GM19025 (cell line): ENCODE measurements around the gene MARF1.
"Not testable (repeated sequence)": the region's sequence is repeated elsewhere in the genome, so short reads cannot be mapped to it uniquely, and the experiment has no call there.

Experiments used
- ATAC-seq: cut with Tn5 transposase; IDR thresholded peaks from one replicate; pipeline ENCODE4 v1.9.1; 2021; ENCODE audit warnings: mild to moderate bottlenecking, low read depth, moderate library complexity; ENCODE audit not compliant: unreplicated experiment

The MARF1 gene

GRCh38 chr16:15573896-15574613 lies 68.9 kb downstream of the MARF1 start:
- ATAC-seq: not testable (repeated sequence)

DNA sequence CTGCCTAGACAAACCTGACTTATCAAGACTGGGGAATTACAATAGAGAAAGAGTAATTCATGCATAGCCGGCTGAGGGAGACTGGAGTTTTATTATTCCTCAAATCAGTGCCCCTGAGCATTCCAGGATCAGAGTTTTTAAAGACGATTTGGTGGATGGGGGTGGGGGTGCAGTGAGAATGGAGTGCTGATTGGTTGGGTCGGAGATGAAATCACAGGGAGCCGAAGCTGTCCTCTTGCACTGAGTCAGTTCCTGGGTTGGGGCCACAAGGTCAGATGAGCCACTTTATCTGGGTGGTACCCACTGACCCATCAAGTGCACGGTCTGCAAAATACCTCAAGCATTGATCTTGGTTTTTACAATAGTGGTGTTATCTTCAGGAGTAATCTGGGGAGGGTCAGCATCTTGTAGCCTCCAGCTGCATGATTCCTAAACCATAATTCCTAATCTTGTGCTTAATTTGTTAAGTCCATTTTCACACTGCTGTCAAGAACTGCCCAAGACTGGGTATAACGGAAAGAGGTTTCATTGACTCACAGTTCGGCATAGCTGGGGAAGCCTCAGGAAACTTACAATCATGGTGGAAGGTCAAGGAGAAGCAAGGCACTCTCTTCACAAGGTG lies 69.6 kb downstream of the MARF1 start:
- no peak for ATAC-seq

GRCh38 chr16:15572329-15573001 lies 70.5 kb downstream of the MARF1 start:
- ATAC-seq: no peak

- ATAC-seq: no peak
These were observed 71.4 kb downstream of the MARF1 start for GRCh38 chr16:15571557-15571956.

DNA sequence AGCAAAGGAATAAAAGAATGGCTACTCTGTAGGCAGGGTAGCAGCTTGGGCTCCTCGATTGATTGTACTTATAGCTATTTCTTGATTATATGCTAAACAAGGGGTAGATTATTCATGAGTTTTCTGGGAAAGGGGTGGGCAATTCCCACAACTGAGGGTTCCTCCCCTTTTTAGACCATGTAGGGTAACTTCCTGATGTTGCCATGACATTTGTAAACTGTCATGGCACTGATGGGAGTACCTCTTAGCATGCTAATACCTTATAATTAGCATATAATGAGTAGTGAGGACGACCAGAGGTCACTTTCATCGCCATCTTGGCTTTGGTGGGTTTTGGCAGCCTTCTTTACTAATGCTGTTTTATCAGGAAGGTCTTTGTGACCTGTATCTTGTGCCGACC lies 72.3 kb downstream of the MARF1 start:
- not testable (repeated sequence) for ATAC-seq

- ATAC-seq: no peak
These were observed 75.1 kb downstream of the MARF1 start for GRCh38 chr16:15567823-15568222.

GRCh38 chr16:15566095-15566494 lies 76.9 kb downstream of the MARF1 start:
- ATAC-seq: no peak

GRCh38 chr16:15564604-15565339 lies 78.2 kb downstream of the MARF1 start:
- no peak for ATAC-seq

DNA sequence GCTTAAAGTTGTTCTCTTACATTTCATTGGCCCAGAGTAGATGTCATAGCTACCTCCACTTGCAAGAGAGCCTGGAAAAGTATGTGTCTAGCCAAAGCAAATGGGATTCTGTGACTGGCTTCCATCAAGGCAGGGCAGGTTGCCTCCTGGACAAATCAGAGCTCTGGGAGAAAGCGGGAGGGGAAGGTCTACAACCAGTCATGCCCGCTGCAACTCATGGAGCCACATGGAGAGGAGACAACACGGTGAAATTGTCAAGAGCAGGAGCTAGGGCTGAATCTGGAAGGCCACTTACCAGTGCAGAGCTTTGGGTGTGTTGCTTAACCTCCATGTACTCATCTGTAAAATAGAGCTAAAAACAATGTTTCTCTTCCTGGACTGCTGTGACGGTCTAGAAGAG lies 83.8 kb downstream of the MARF1 start:
- no peak for ATAC-seq

DNA sequence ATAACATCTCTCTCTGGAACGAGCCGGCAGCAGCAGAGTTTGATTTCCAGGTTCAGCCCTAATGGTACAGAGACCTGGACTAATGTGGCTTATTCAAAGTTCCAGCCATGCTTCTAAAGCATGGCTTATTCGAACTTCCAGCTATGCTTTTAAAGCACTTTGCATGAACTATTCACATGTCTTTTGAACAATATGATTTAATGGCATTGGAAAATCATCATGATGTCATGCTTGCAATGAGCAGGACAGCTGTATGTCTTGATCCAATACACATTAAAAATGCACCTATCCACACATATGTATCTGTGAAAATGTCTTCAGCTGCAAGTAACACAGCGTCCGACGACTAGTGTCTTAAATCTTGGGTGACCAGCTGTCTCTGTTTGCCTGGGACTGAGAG lies 85.7 kb downstream of the MARF1 start:
- ATAC-seq: no peak

DNA sequence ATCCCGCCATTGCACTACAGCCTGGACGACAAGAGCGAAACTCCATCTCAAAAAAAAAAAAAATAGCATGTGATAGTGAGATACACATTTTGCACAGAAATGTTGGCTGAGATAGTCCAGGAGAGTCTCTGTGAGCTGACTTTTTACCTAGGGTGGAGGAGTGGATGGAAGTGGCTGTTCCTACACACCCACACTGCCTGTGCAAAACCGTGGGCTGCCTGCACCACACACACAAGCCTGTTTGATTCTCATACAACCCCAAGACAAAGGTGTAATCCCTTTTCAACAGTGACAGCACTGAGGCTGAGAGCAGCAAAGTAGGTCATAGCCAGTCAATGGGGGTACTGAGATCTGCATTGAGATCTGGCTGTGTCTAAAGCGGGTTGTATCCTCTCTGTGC lies 86.8 kb downstream of the MARF1 start:
- ATAC-seq: no peak

DNA sequence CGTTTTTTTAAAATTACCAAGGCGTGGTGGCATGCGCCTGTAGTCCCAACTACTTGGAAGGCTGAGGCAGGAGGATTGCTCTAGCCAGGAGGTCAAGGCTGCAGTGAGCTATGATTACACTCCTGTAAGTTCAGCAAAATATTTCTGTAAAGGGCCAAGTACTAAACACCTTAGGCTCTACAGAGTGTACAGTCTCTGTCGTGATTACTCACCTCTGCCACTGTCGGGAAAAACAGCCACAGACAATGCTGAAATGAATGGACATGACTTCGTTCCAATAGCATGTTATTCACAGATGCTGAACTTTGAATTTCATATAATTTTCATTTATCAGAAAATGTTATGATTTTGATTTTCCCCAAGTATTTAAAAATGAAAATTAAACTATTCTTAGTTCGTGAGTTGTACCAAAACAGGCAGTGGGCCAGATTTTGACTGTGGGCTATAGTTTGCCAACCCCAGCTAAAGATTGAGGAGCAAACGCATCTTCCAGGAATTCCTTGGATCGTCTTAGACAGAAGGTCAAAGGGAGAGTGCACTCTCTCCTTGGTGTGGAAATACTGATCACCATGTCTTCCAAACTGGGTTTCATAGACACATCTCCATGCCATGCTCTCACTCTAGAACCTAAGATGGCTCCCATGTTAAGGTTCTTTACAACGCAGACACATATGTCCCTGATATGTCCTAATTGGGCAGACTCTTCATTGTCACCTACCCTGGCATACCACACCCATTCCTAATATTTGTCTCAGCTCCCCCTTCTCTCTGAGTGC lies 89.5 kb downstream of the MARF1 start:
- ATAC-seq: no peak

GRCh38 chr16:15552507-15552906 lies 90.4 kb downstream of the MARF1 start:
- ATAC-seq: no peak

DNA sequence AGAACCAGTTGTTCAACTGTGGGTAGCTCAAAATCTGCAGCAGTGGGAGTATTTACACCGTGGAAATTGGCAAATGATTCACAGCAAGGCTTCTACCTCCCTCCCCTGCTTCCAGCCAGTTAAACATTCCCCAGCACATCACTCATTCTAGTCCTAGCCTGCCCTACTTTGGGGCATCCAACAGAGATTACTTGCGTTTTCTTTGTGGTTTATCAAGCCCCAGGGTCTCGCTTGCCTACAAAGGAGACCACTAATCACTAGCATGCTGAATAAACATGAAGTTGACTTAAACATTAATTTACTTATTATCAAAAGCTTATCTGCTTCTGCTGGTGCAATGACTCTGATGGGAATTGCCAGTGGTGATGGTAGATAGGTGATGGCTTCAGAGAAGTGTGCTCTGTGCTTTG lies 94.5 kb downstream of the MARF1 start:
- ATAC-seq: no peak

GRCh38 chr16:15547768-15548096 lies 95.2 kb downstream of the MARF1 start:
- no peak for ATAC-seq

DNA sequence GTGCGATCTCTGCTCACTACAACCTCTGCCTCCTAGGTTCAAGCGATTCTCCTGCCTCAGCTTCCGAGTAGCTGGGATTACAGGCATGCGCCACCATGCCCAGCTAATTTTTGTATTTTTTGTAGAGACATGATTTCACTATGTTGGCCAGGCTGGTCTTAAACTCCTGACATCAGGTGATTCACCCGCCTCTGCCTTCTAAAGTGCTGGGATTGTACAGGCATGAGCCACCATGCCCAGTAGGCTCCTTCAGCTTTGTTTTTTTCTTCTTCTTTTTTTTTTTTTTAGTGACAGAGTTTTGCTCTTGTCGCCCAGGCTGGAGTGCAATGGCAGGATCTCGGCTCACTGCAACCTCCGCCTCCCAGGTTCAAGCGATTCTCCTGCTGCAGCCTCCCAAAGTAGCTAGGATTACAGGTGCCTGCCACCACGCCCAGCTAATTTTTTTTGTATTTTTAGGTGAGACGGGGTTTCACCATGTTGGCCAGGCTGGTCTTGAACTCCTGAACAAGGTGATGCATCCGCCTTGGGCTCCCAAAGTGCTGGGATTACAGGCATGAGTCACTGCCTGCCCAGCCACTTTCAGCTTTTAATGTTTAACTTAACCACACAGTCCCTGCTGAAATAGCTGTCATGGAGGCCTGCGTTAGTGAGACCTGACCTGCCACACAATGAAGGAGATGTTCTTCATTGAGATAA lies 95.7 kb downstream of the MARF1 start:
- not testable (repeated sequence) for ATAC-seq

DNA sequence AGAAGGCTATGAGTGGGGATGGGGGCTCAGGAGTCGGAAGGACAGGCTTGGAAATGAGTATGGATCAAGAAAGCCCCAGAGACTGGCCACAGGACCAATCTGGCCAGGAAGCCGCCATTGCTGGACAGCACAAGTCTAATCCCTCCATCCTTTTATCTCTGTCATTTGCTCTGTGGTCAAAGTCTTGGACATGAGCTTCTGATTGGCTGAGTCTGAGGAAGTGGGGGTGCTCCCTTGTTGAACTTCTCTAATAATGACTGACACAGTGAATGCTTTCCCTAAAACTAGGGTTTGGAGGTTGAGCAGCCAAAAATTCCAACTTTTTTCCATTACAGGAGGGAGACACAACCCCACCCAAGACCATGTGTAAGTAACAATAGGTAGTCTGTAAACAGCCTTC lies 97.4 kb downstream of the MARF1 start:
- no peak for ATAC-seq

DNA sequence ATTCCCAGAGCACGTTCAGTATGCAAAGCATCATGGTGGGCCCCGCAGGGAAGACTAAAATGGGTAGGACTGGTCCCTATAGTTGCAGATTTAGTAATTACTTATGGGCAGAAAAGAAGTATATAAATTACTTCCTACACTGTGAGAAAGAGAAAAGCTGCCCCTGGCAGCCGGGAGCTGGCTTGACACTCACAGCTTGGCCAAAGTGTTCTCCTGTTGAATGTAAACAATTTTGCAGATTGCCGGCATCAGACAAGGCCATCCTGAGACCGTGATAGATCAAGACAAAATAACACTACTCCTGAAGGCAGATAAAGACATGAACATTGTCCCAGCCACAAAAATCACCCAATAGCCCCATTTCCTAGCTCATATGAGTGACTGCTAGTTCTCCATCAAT lies 98.5 kb downstream of the MARF1 start:
- ATAC-seq: no peak
